ENCODE results near the gene IDH3A. TPM values are rescaled to one million over a fixed set of nuclear protein-coding genes. Genes with fewer than 3 reads are reported as not detected.

Gene IDH3A
- total and polyA plus RNA-seq, 9 of the 15 experiments (the other 6 are each of a cell fraction or from before 2014, with no cell fraction given) = 37.4 to 249 (median 107) TPM

- CTCF ChIA-PET (ENCODE audit: low intra/inter-chr PET ratio) = interaction anchor here (0.9 to 2.7 kb wide), 3 partner anchors 131 to 371 kb away, joined by 3 to 14 read pairs (median 5); no protein-coding TSS in a partner anchor
- TF ChIP-seq NKRF (IDR thresholded peaks at IDR 0.05; ENCODE audit: borderline replicate concordance) (no peak), TFAM (CRISPR knock-in tag; conservative IDR thresholded peaks at IDR 0.05) (no peak), ZNF740 (CRISPR knock-in tag; IDR thresholded peaks at IDR 0.05) (no peak), ZNF740 (tag; IDR thresholded peaks at IDR 0.05) (no peak), SNAPC5 (CRISPR knock-in tag; IDR thresholded peaks at IDR 0.05) (no peak), CBFA2T2 (conservative IDR thresholded peaks at IDR 0.05) (no peak), ZFP30 (CRISPR knock-in tag; IDR thresholded peaks at IDR 0.05; ENCODE audit: borderline replicate concordance) (no peak), PHF21A (IDR thresholded peaks at IDR 0.05; ENCODE audit: borderline replicate concordance, low read depth) (no peak), ZMIZ1 (IDR thresholded peaks at IDR 0.05; ENCODE audit: low read depth in 2 of 2, low read length in 2 of 2) (no peak), ZNF707 (CRISPR knock-in tag; conservative IDR thresholded peaks at IDR 0.05) (no peak), CBX2 (IDR thresholded peaks at IDR 0.05; ENCODE audit: insufficient read depth, low read length, poor library complexity, severe bottlenecking) (no peak), ZKSCAN8 (CRISPR knock-in tag; IDR thresholded peaks at IDR 0.05) (no peak), YY1 (IDR thresholded peaks at IDR 0.05; ENCODE audit: borderline replicate concordance in 1 of 3, control insufficient read depth in 1 of 3, extremely low read depth in 1 of 3, insufficient read depth in 3 of 3, insufficient read length in 1 of 3, insufficient replicate concordance in 2 of 3, low read depth in 1 of 3, low read length in 2 of 3) (no peak), NELFE (IDR thresholded peaks at IDR 0.05; ENCODE audit: insufficient read depth, insufficient read length) (no peak), SRSF9 (IDR thresholded peaks at IDR 0.05; ENCODE audit: borderline replicate concordance, low read depth, low read length) (no peak)
Measured at GRCh38 chr15:78111788-78112187, 37.4 kb upstream of the IDH3A start.

More at GRCh38 chr15:78111788-78112187, 37.4 kb upstream of the IDH3A start:
- intact Hi-C loops (cut with micrococcal nuclease) (no loop called here), in situ Hi-C loops (cut with MboI) (loop anchor here (5.0 kb wide), 3 partner anchors 86 to 149 kb away; no protein-coding TSS in a partner anchor)
- H3K9ac ChIP-seq (ENCODE audit: insufficient read depth in 1 of 2, low read depth in 2 of 2, low read length in 2 of 2) = no peak overlapping the region
- ATAC-seq = no peak
- BruUV-seq (replicated peaks) = no TSS peak
- H3K4me3 ChIP-seq = no peak overlapping the region
- POLR2A ChIA-PET = interaction anchor here (0.5 to 1.0 kb wide), 2 partner anchors 16 to 76 kb away, joined by 3 to 6 read pairs; no protein-coding TSS in a partner anchor
- no peaks in the 10 kb centered on the region for H3K9me3 ChIP-seq (replicated peaks; ENCODE audit: control insufficient read depth, insufficient read depth, low read depth, low read length)
- no peaks in the 10 kb centered on the region for H3K9me1 ChIP-seq (ENCODE audit: control insufficient read depth, insufficient read depth, low read length)
- H3K4me2 ChIP-seq (ENCODE audit: insufficient read depth, low read length) = no peak overlapping the region
- no peak for DNase-seq (ENCODE audit: extremely low read depth in 1 of 4, low spot score in 3 of 4)
- peaks cover 7% of the 10 kb centered on the region; the same call in 1 of the 2 replicates for H4K20me1 ChIP-seq (replicated peaks; ENCODE audit: control insufficient read depth, insufficient read depth, low read length)
- no peaks in the 10 kb centered on the region for H3K36me3 ChIP-seq (ENCODE audit: control insufficient read depth, insufficient read depth, low read length)
- 14% methylated on average over 3 of the region's 3 CpGs for WGBS (ENCODE audit: insufficient coverage, low coverage, missing lambda C conversion rate)
- peaks cover 0 to 3% of the 10 kb centered on the region in 2 experiments; a peak in 1 of 5 replicates for H3K4me1 ChIP-seq (replicated peaks in 1 of 2; ENCODE audit: control insufficient read depth in 2 of 2, insufficient read depth in 2 of 2, low read length in 2 of 2)
- no peak overlapping the region for H3K27ac ChIP-seq (ENCODE audit: extremely low read depth, low read depth, low read length)
- H3K79me2 ChIP-seq (ENCODE audit: control insufficient read depth, insufficient read depth, low read length) = no peaks in the 10 kb centered on the region
- no peak overlapping the region for H2AFZ ChIP-seq (ENCODE audit: low read depth, low read length)
- no peaks in the 10 kb centered on the region for H3K27me3 ChIP-seq (ENCODE audit: control insufficient read depth in 2 of 2, insufficient read depth in 2 of 2, low read length in 2 of 2)
- FAIRE-seq = no peak
